AG04450 (cell line): ENCODE data around the gene P4HA3. TPM values are rescaled to one million over a fixed set of nuclear protein-coding genes. Genes with fewer than 3 reads are reported as not detected.

Experiments
- CTCF ChIA-PET: fragments of 300-600, 350-600 bp; formaldehyde crosslinking; extraction: SDS; loops from one replicate; lab custom pipeline; 2022; ENCODE audit warnings: antibody characterized with exemption, inconsistent platforms; lab: Charles Lee
- POLR2A ChIA-PET: fragments of 350-600 bp; formaldehyde crosslinking; extraction: SDS; loops from one replicate; lab custom pipeline; 2021; ENCODE audit warnings: antibody characterized with exemption, inconsistent platforms; lab: Yijun Ruan, JAX
- DNase-seq: peaks from one replicate; pipeline ENCODE4 v3.0.0-alpha.2; 2011; ENCODE audit warnings: low read depth, low spot score
- H3K27ac ChIP-seq: one replicate; pipeline ENCODE4 v1.5.1; 2012; ENCODE audit warnings: low read depth, low read length, control low read depth
- H3K27me3 ChIP-seq: one replicate; pipeline ENCODE4 v1.6.0; 2012; ENCODE audit warnings: low read length; ENCODE audit not compliant: control insufficient read depth, insufficient read depth
- H3K4me3 ChIP-seq: 2 replicates; pipeline ENCODE4 v1.5.1; 2011; ENCODE audit warnings: mild to moderate bottlenecking, low read depth, low read length, control low read depth
- H3K9me3 ChIP-seq: 2 replicates; pipeline ENCODE4 v1.5.1; 2012; ENCODE audit warnings: low read length; ENCODE audit not compliant: control insufficient read depth, insufficient read depth
- CTCF ChIP-seq: IDR thresholded peaks from 2 replicates; pipeline ENCODE4 v1.5.1; 2011; ENCODE audit warnings: low read depth, low read length, control low read depth, inconsistent platforms
- polyA plus RNA-seq: library from polyadenylated mRNA; depleted of rRNA; stranded (reverse); fragments of >200 nt; gene quantifications from 2 replicates; pipeline ENCODE4 v1.2.3, GENCODE V29; 2011

Gene P4HA3
- polyA plus RNA-seq, 1 experiment, result 10.7 TPM

- no peaks in the 10 kb centered on the region for H3K27me3 ChIP-seq
- TF ChIP-seq CTCF, result no peak
- ChIA-PET POLR2A (no interaction called here), CTCF (interaction anchor here (1.0 kb wide), 1 partner anchor 10 kb away, joined by 3 read pairs; no protein-coding TSS in a partner anchor)
- H3K9me3 ChIP-seq, result no peaks in the 10 kb centered on the region
- no peak overlapping the region for H3K27ac ChIP-seq
- H3K4me3 ChIP-seq, result peak overlapping the region; percentile 64
- DNase-seq, result no peak
Observed at GRCh38 chr11:74310857-74311256, 583 bp downstream of the P4HA3 start.

- no peak for DNase-seq
- H3K27me3 ChIP-seq, result no peaks in the 10 kb centered on the region
- H3K9me3 ChIP-seq, result no peaks in the 10 kb centered on the region
- ChIA-PET CTCF (interaction anchor here (1.9 kb wide), 1 partner anchor 52 kb away, joined by 5 read pairs; no protein-coding TSS in a partner anchor), POLR2A (no interaction called here)
- no peak for TF ChIP-seq CTCF
- no peak overlapping the region for H3K27ac ChIP-seq
- H3K4me3 ChIP-seq, result no peak overlapping the region
Observed at GRCh38 chr11:74307434-74307833, 4.0 kb downstream of the P4HA3 start.

- no peak for DNase-seq
- Histone ChIP-seq H3K27me3 (no peaks in the 10 kb centered on the region), H3K9me3 (no peaks in the 10 kb centered on the region), H3K4me3 (no peak overlapping the region), H3K27ac (no peak overlapping the region)
- ChIA-PET CTCF (interaction anchor here (1.9 kb wide), 1 partner anchor 51 kb away, joined by 5 read pairs; no protein-coding TSS in a partner anchor), POLR2A (no interaction called here)
- no peak for TF ChIP-seq CTCF
Observed at GRCh38 chr11:74306435-74307175, 4.8 kb downstream of the P4HA3 start.

GRCh38 chr11:74299015-74299414 lies 12.4 kb downstream of the P4HA3 start:
- DNase-seq, result no peak
- Histone ChIP-seq H3K4me3 (no peak overlapping the region), H3K27me3 (no peaks in the 10 kb centered on the region), H3K27ac (no peak overlapping the region), H3K9me3 (no peaks in the 10 kb centered on the region)
- no peak for TF ChIP-seq CTCF
- POLR2A ChIA-PET, result no interaction called here
- CTCF ChIA-PET, result interaction anchor here (0.6 to 1.6 kb wide), 2 partner anchors 20 to 43 kb away, joined by 3 read pairs; no protein-coding TSS in a partner anchor

GRCh38 chr11:74297484-74297883 lies 14.0 kb downstream of the P4HA3 start:
- Histone ChIP-seq H3K9me3 (no peaks in the 10 kb centered on the region), H3K27me3 (no peaks in the 10 kb centered on the region), H3K4me3 (no peak overlapping the region), H3K27ac (no peak overlapping the region)
- no peak for TF ChIP-seq CTCF
- ChIA-PET CTCF (interaction anchor here (0.6 to 1.4 kb wide), 3 partner anchors 24 to 103 kb away, joined by 3 to 10 read pairs (median 4); no protein-coding TSS in a partner anchor), POLR2A (no interaction called here)
- DNase-seq, result no peak
